IMR-90 (cell line): ENCODE measurements around the gene BCAS2.

Experiments
- MAZ ChIP-seq: IDR thresholded peaks from 2 replicates; pipeline ENCODE4 v1.6.1; 2012; ENCODE audit warnings: low read depth, mild to moderate bottlenecking, low read length, improper control_type of control experiment, moderate library complexity, borderline replicate concordance
- POLR2A ChIP-seq: IDR thresholded peaks from 2 replicates; pipeline ENCODE4 v1.6.1; 2012; ENCODE audit warnings: mild to moderate bottlenecking, low read depth, low read length
- SMC3 ChIP-seq: fragments of 150-350 bp; IDR thresholded peaks from 2 replicates; pipeline ENCODE4 v1.6.1; 2016; ENCODE audit warnings: low read depth, mild to moderate bottlenecking, antibody characterized with exemption, low read length, moderate library complexity
- TF ChIP-seq, protein P1 (sequence below): conservative IDR thresholded peaks from 2 replicates; pipeline ENCODE4 v1.5.1; 2012; ENCODE audit warnings: mild to moderate bottlenecking, low read depth, low read length, improper control_type of control experiment

DNA sequence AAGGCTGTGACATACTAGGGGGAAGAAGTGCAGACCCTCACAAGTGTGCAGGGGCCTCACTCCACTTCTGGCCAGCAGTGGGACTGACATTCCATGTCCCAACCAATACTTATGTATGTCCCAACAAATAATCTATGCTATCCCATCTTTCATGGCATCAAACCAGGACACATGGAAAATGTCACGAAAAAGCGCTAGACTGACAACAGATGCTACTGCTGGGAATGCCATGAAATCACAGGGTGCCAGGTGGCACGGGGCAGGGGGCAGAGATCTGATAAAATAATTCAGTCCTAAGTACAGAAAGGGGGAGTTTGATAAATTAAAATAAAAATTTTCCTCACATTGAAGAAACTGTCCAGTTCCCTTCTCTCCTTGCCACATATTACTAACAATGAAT lies 27.6 kb upstream of the BCAS2 start:
- TF ChIP-seq POLR2A (no peak), SMC3 (no peak), MAZ (no peak)
- TF ChIP-seq, protein P1, sequence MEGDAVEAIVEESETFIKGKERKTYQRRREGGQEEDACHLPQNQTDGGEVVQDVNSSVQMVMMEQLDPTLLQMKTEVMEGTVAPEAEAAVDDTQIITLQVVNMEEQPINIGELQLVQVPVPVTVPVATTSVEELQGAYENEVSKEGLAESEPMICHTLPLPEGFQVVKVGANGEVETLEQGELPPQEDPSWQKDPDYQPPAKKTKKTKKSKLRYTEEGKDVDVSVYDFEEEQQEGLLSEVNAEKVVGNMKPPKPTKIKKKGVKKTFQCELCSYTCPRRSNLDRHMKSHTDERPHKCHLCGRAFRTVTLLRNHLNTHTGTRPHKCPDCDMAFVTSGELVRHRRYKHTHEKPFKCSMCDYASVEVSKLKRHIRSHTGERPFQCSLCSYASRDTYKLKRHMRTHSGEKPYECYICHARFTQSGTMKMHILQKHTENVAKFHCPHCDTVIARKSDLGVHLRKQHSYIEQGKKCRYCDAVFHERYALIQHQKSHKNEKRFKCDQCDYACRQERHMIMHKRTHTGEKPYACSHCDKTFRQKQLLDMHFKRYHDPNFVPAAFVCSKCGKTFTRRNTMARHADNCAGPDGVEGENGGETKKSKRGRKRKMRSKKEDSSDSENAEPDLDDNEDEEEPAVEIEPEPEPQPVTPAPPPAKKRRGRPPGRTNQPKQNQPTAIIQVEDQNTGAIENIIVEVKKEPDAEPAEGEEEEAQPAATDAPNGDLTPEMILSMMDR: no peak
